LNCAP (cell line): ENCODE data around the gene LUZP2.

Experiments
- TF ChIP-seq, protein P1 (sequence below): fragments of 450-650 bp; IDR thresholded peaks from 2 replicates; pipeline ENCODE4 v1.5.1; 2017; ENCODE audit warnings: mild to moderate bottlenecking

Gene LUZP2

DNA sequence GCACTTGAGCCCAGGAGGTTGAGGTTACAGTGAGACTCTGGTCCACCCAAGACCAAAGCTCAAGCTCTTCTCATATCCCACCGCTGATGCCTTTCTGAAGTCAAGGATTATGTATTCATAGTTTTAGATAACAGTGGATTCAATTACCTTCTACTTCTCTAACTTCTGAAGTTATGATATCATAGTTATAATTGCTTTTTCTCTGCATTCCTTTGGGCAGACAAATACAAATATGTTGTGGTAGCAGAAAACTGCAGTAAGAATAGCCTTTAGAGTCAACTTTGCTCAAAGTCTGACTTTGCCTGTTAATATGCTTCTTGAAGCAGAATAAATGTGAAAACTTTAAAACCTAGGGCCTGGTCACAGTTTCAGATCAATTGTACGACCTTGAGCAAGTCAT lies 94.4 kb downstream of the LUZP2 start:
- TF ChIP-seq, protein P1, sequence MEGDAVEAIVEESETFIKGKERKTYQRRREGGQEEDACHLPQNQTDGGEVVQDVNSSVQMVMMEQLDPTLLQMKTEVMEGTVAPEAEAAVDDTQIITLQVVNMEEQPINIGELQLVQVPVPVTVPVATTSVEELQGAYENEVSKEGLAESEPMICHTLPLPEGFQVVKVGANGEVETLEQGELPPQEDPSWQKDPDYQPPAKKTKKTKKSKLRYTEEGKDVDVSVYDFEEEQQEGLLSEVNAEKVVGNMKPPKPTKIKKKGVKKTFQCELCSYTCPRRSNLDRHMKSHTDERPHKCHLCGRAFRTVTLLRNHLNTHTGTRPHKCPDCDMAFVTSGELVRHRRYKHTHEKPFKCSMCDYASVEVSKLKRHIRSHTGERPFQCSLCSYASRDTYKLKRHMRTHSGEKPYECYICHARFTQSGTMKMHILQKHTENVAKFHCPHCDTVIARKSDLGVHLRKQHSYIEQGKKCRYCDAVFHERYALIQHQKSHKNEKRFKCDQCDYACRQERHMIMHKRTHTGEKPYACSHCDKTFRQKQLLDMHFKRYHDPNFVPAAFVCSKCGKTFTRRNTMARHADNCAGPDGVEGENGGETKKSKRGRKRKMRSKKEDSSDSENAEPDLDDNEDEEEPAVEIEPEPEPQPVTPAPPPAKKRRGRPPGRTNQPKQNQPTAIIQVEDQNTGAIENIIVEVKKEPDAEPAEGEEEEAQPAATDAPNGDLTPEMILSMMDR: no peak

DNA sequence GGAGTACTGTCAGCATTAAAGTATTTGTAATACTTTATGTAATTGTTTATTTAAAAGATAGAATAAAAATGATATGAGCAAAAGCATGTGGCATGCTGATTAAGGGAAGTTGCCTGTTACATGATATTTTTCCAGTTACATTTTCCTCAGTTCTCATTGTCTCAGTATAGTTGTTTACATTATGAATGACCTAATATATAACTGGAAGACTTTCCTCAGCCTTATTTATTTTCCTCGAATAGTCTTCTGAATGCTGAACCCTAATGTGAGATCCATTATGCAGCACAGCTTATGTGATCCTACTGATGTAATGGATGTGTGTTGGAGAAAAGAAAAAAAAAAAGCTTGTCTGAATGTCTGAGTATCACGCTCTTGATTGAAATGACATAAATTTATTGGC lies 95.5 kb downstream of the LUZP2 start:
- TF ChIP-seq, protein P1: no peak

DNA sequence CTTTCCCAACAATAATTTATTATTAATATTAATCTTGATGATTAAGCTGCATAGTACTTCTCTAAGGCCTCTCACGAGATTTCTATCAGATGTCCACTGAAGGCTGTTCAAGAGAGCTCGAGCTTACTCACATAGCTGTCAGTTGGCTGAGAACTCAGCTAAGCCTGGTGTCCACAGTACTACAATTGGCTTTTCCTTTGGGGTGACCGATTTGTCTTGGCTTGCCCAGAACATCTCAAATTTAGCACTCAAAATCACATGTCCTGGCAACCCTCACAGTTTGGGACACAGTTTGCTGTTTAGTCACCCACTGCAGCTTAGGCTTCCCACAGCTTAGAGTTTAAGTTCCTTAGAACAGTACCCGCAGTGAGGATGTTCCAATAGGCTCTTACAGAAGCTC lies 96.5 kb downstream of the LUZP2 start:
- TF ChIP-seq, protein P1: no peak

DNA sequence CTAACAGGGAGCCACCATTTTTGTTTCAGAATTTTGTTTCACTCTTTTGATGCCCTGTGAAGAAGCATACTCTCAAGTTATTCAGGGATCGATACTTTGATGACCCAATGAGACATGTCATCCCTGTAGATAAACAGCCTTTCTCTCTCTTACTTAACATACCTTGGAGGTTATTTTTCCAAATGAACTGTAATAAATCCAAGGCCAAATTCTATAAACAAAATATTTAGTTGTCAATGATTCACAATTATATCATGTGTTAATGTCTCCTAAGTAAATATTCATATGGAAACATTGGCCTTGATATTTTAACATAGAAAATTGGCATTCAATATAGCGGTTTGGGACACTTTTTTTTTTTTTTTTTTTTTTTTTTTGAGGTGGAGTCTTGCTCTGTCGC lies 97.5 kb downstream of the LUZP2 start:
- TF ChIP-seq, protein P1: no peak

DNA sequence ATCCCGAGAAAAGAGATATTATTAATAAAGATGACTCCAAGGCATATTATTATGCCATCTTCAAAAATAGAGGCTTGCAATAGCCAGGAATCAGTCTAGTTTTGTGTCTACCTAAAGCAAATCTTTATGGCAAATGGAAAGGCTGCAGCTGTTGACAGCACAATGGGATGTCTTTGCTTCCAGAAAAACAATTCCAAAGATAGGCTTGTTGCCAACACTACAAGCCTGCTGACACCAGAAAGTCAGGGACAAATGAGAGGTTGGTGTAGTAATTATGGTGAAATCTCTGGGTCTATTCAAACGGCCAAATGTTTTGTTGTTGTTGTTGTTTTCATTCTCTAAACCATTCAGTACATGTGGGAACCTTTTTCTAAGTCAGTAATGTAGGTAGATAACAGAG lies 101.8 kb downstream of the LUZP2 start:
- TF ChIP-seq, protein P1: no peak

DNA sequence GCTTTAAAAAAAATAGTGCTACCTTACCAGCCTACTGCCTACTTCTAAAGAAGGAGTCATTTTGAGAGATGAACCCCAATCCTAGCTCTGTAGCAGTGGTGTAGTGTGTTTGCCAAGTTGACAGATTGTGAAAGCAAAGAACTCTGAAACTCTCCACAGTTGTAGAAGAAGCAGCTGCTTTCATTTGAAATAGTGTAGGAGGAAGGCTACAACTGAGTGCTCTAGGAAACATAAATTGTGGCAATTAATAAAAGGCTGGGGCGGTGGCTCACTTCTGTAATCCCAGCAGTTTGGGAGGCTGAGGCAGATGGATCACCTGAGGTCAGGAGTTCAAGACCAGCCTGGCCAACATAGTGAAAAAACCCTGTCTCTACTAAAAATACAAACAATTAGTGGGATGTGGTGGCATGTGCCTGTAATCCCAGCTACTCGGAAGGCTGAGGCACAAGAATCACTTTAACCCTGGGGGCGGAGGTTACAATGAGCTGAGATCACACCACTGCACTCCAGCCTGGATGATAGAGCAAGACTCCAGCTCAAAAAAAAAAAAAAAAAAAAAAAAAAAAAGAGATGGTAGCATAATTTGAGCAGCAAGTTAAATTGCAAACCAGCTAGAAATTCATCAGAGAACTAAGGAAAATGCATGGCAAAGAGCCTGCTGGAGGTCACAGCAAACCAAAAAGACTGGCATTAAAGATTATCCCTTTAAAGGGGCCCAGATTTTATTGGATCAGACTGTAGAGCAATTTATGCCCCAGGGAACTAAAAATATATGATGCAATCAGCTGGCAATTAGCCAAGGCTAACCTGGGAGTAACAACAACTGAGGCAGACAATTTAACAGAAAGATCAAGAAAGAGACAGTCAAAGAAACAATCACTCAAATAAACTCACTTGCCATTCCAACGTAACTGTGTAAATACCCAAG lies 112.6 kb downstream of the LUZP2 start:
- TF ChIP-seq, protein P1: no peak

DNA sequence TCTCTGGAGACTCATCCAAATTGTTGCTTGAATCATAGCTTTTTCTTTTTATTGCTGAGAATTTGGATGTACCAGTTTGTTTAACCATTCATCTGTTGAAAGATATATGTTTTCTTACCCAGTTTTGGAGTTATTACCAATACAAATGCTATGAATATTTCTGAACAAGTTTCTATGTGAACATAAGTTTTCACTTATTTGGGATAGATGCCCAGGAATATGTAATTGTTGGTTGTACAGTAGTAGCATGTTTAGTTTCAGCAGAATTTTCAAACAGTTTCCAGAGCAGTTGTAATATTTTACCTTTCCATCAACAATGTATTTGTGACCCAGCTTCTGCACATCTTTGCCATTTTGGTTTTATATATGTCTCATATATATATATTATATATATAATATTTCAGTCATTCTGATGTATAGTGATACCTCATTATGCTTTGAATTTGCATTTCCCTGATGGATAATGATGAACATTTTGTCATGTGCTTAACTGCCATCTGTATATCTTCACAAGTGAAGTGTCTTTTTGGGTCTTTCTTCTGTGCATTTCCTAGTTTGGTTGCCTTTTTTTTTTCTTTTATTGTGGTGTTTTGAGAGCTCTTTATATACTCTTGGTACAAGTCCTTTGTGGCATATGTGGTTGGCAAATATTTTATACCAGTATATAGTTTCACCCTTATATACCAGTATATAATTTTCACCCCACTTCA lies 118.8 kb downstream of the LUZP2 start:
- TF ChIP-seq, protein P1: no peak
